SK-N-SH (cell line): ENCODE results near the gene TTC23L. TPM values are rescaled to one million over a fixed set of nuclear protein-coding genes. Genes with fewer than 3 reads are reported as not detected.
A peak's percentile ranks its signal among the peaks of the same experiment; 100 is the strongest.

Source experiments
- CTCF ChIA-PET: fragments of 300-600, 350-600 bp; formaldehyde crosslinking; extraction: SDS; loops from one replicate; lab custom pipeline; 2021; lab: Yijun Ruan, JAX
- POLR2A ChIA-PET: fragments of 350-600 bp; sonication (Branson Sonifier 250); formaldehyde crosslinking; extraction: SDS; loops from one replicate; lab custom pipeline; 2020; ENCODE audit warnings: antibody characterized with exemption, inconsistent platforms; lab: Yijun Ruan, JAX
- DNase-seq: peaks from one replicate; pipeline ENCODE4 v3.0.0; 2012
- H2AFZ ChIP-seq: fragments of 200-600 bp; sonication (generic); 2 replicates; pipeline ENCODE4 v1.8.1; 2016; ENCODE audit warnings: antibody characterized with exemption, mild to moderate bottlenecking, low read depth
- H3F3A ChIP-seq: fragments of 200-600 bp; sonication (generic); replicated peaks from 2 replicates; pipeline ENCODE3; 2016; ENCODE audit warnings: antibody characterized with exemption, mild to moderate bottlenecking; ENCODE audit not compliant: insufficient read depth
- H3K27ac ChIP-seq, 2 experiments: fragments of 200-500 bp in 1 of 2; fragments of 200-600 bp in 1 of 2; sonication (Bioruptor generic) in 1 of 2; sonication (generic), shearing (Covaris generic) in 1 of 2; 2 replicates each; pipeline versions ENCODE4 v1.5.1 to v1.6.1; 2014 to 2016; ENCODE audit warnings: low read depth in 2 of 2, inconsistent platforms in 1 of 2, low read length in 1 of 2, mild to moderate bottlenecking in 1 of 2, mixed read lengths in 1 of 2
- H3K27me3 ChIP-seq: fragments of 200-600 bp; sonication (generic), shearing (Covaris generic); 2 replicates; pipeline ENCODE4 v1.6.1; 2016; ENCODE audit warnings: mixed run types; ENCODE audit not compliant: insufficient read depth
- H3K36me3 ChIP-seq, 2 experiments: fragments of 200-500 bp in 1 of 2; fragments of 200-600 bp in 1 of 2; sonication (Bioruptor generic) in 1 of 2; sonication (generic) in 1 of 2; replicated peaks in 1 of 2; 2 replicates each; pipeline versions ENCODE3 to v1.5.1; 2014 to 2016; ENCODE audit warnings: low read length in 1 of 2, mild to moderate bottlenecking in 1 of 2; ENCODE audit not compliant: insufficient read depth in 2 of 2, control insufficient read depth in 1 of 2
- H3K4me1 ChIP-seq, 2 experiments: fragments of 200-500 bp in 1 of 2; fragments of 200-600 bp in 1 of 2; sonication (Bioruptor generic) in 1 of 2; sonication (generic), shearing (Covaris generic) in 1 of 2; 2 replicates each; pipeline versions ENCODE4 v1.5.1 to v1.6.1; 2014 to 2016; ENCODE audit warnings: low read depth in 1 of 2, low read length in 1 of 2, mixed run types in 1 of 2; ENCODE audit not compliant: insufficient read depth in 2 of 2, control insufficient read depth in 1 of 2
- H3K4me2 ChIP-seq: fragments of 200-600 bp; sonication (generic), shearing (Covaris generic); 2 replicates; pipeline ENCODE4 v1.6.1; 2017; ENCODE audit warnings: mixed run types
- H3K4me3 ChIP-seq, 2 experiments: fragments of 200-500 bp in 1 of 2; fragments of 200-600 bp in 1 of 2; sonication (Bioruptor generic) in 1 of 2; sonication (generic), shearing (Covaris generic) in 1 of 2; 2 replicates each; pipeline versions ENCODE4 v1.5.1 to v1.8.1; 2014 to 2016; ENCODE audit warnings: low read depth in 2 of 2, inconsistent platforms in 1 of 2, low read length in 1 of 2, mild to moderate bottlenecking in 1 of 2, mixed read lengths in 1 of 2, moderate library complexity in 1 of 2
- H3K79me2 ChIP-seq: fragments of 200-600 bp; sonication (generic); 2 replicates; pipeline ENCODE4 v1.8.1; 2017; ENCODE audit warnings: mild to moderate bottlenecking; ENCODE audit not compliant: insufficient read depth
- H3K9ac ChIP-seq: fragments of 200-600 bp; sonication (generic); 2 replicates; pipeline ENCODE4 v1.6.1; 2017; ENCODE audit warnings: mixed run types
- H3K9me2 ChIP-seq: fragments of 200-600 bp; sonication (generic); 2 replicates; pipeline ENCODE4 v1.6.1; 2017; ENCODE audit warnings: mixed run types
- H3K9me3 ChIP-seq: fragments of 200-600 bp; sonication (generic); 2 replicates; pipeline ENCODE4 v1.6.1; 2017; ENCODE audit warnings: mixed run types, mild to moderate bottlenecking, moderate library complexity
- H4K20me1 ChIP-seq: fragments of 200-600 bp; sonication (generic); 2 replicates; pipeline ENCODE4 v1.6.1; 2017; ENCODE audit warnings: mild to moderate bottlenecking, mixed run types; ENCODE audit not compliant: insufficient read depth
- EP300 ChIP-seq, 2 experiments: IDR thresholded peaks; 2 replicates each; pipeline versions ENCODE4 v1.4.0 to v1.6.1; 2012; ENCODE audit warnings: borderline replicate concordance in 1 of 2, low read depth in 1 of 2, low read length in 1 of 2
- FOXJ3 ChIP-seq: sonication (generic); formaldehyde crosslinking; IDR thresholded peaks from 2 replicates; pipeline ENCODE4 v1.5.1; 2020; ENCODE audit warnings: mild to moderate bottlenecking, missing genetic modification reagents
- FOXM1 ChIP-seq: IDR thresholded peaks from 2 replicates; pipeline ENCODE4 v1.4.0; 2012; ENCODE audit warnings: low read depth, mild to moderate bottlenecking
- MEF2A ChIP-seq: IDR thresholded peaks from 2 replicates; pipeline ENCODE4 v1.4.0; 2012; ENCODE audit warnings: low read depth, borderline replicate concordance
- MXI1 ChIP-seq: IDR thresholded peaks from 2 replicates; pipeline ENCODE4 v1.6.1; 2012; ENCODE audit warnings: mild to moderate bottlenecking, low read depth, low read length, improper control_type of control experiment
- POLR2AphosphoS5 ChIP-seq: IDR thresholded peaks from 2 replicates; pipeline ENCODE4 v1.6.1; 2012; ENCODE audit warnings: low read depth, low read length
- RAD21 ChIP-seq: IDR thresholded peaks from 2 replicates; pipeline ENCODE4 v1.6.1; 2012; ENCODE audit warnings: mild to moderate bottlenecking, low read length
- SIN3A ChIP-seq: IDR thresholded peaks from 2 replicates; pipeline ENCODE4 v1.6.1; 2012; ENCODE audit warnings: low read depth, mild to moderate bottlenecking, low read length, moderate library complexity, borderline replicate concordance
- SMC3 ChIP-seq: IDR thresholded peaks from 2 replicates; pipeline ENCODE4 v1.6.1; 2012; ENCODE audit warnings: low read depth, low read length, improper control_type of control experiment
- TAF1 ChIP-seq: IDR thresholded peaks from 2 replicates; pipeline ENCODE4 v1.6.1; 2012; ENCODE audit warnings: low read depth, mild to moderate bottlenecking, low read length, moderate library complexity, borderline replicate concordance
- YY1 ChIP-seq: IDR thresholded peaks from 2 replicates; pipeline ENCODE4 v1.4.0; 2012; ENCODE audit warnings: low read depth, mild to moderate bottlenecking
- WGBS: methylation state at CpG from one replicate; pipeline ENCODE4 v1.1.6; 2017; ENCODE audit warnings: low lambda C conversion rate; 5-methylcytosine and 5-hydroxymethylcytosine counted together
- polyA plus RNA-seq, 3 experiments: library from polyadenylated mRNA; depleted of rRNA; stranded (reverse); fragments of >200 nt; gene quantifications; 2 replicates each; pipeline ENCODE4 v1.2.3, GENCODE V29; 2012
- TF ChIP-seq, protein P1 (sequence below): IDR thresholded peaks from 2 replicates; pipeline ENCODE4; 2012
- TF ChIP-seq, protein P2 (sequence below): IDR thresholded peaks from 2 replicates; pipeline ENCODE4 v1.6.1; 2012; ENCODE audit warnings: mild to moderate bottlenecking, low read depth, low read length, moderate library complexity
- TF ChIP-seq, protein P3 (sequence below): IDR thresholded peaks from 2 replicates; pipeline ENCODE4 v1.4.0; 2012; ENCODE audit warnings: low read depth, borderline replicate concordance

TTC23L gene
- polyA plus RNA-seq, 1 of the 3 experiments (the other 2 are of a cell fraction): 0.49 TPM

DNA sequence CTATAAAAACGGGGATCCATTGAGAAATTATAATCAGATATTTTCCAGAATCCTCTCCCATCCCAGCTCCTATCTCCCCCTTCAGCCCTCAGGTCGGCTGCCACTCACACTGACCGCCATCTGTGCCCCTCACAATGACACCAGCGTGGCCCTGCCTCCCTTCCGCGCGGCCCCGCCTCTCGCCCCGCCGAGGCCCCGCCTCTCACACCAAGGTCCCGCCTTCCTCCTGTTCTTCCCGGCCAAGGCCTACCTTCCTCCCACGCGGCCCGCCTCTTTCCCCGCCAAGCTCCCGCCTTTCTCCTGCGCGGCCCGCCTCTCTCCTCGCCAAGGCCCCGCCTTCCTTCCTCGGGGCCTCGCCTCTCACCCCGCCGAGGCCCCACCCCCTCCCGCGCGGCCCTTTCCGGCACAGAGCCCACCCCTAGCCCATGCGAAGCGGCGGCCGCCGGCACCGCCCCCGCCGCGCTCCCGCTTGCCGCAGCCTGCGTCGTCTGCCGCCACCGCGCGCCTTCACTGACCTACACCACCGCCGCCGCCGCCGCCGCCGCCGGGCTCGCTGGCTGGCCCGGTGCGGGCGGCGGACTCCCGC lies 90.3 kb downstream of the TTC23L start, which contains the start of gene DNAJC21:
TSS of gene DNAJC21 (plus strand) at position 426 of the 586 bp plus-strand sequence. CDS start 261 bp downstream, outside the sequence.
- H2AFZ ChIP-seq: peak within 1 kb of the TSS; percentile 92
- H3K4me2 ChIP-seq: peak within 1 kb of the TSS; percentile 68
- peak within 1 kb of the TSS; percentile 72 for H3K9ac ChIP-seq
- H4K20me1 ChIP-seq: no peaks in the 10 kb centered on the region
- POLR2A ChIA-PET: interaction anchor here (0.7 to 2.4 kb wide), 6 partner anchors 9 to 1488 kb away, joined by 3 to 32 read pairs (median 4); partner anchors contain the start of genes BRIX1, RAD1 and TARS1
- peaks cover 3 to 9% of the 10 kb centered on the region in 2 experiments; a peak in 3 of 4 replicates for H3K4me1 ChIP-seq
- H3K36me3 ChIP-seq: peaks cover 29 to 35% of the 10 kb centered on the region in 2 experiments
- H3K27me3 ChIP-seq: no peaks in the 10 kb centered on the region
- WGBS: 1% methylated on average over 36 of the region's 63 CpGs
- DNase-seq: peak; percentile 98
- peak; percentile 57; the same call in 1 of the 2 replicates for TF ChIP-seq MXI1
- TF ChIP-seq, protein P1, sequence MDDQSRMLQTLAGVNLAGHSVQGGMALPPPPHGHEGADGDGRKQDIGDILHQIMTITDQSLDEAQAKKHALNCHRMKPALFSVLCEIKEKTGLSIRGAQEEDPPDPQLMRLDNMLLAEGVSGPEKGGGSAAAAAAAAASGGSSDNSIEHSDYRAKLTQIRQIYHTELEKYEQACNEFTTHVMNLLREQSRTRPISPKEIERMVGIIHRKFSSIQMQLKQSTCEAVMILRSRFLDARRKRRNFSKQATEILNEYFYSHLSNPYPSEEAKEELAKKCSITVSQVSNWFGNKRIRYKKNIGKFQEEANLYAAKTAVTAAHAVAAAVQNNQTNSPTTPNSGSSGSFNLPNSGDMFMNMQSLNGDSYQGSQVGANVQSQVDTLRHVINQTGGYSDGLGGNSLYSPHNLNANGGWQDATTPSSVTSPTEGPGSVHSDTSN: peak; percentile 91
- no peak; the same call in 1 of the 2 replicates for TF ChIP-seq POLR2AphosphoS5
- no peak for TF ChIP-seq FOXM1
- no peak for TF ChIP-seq SMC3
- peak; percentile 66; the same call in 1 of the 2 replicates for TF ChIP-seq SIN3A
- no peaks in the 10 kb centered on the region for H3K9me2 ChIP-seq
- peaks cover 29% of the 10 kb centered on the region for H3F3A ChIP-seq
- peaks cover 49% of the 10 kb centered on the region for H3K79me2 ChIP-seq
- H3K27ac ChIP-seq: peak within 1 kb of the TSS; percentile 81 to 86
- CTCF ChIA-PET: interaction anchor here (0.6 to 1.0 kb wide), 5 partner anchors 9 to 443 kb away, joined by 3 to 6 read pairs (median 3); no protein-coding TSS in a partner anchor
- H3K9me3 ChIP-seq: no peaks in the 10 kb centered on the region
- H3K4me3 ChIP-seq: peak within 1 kb of the TSS; percentile 93 to 94

DNA sequence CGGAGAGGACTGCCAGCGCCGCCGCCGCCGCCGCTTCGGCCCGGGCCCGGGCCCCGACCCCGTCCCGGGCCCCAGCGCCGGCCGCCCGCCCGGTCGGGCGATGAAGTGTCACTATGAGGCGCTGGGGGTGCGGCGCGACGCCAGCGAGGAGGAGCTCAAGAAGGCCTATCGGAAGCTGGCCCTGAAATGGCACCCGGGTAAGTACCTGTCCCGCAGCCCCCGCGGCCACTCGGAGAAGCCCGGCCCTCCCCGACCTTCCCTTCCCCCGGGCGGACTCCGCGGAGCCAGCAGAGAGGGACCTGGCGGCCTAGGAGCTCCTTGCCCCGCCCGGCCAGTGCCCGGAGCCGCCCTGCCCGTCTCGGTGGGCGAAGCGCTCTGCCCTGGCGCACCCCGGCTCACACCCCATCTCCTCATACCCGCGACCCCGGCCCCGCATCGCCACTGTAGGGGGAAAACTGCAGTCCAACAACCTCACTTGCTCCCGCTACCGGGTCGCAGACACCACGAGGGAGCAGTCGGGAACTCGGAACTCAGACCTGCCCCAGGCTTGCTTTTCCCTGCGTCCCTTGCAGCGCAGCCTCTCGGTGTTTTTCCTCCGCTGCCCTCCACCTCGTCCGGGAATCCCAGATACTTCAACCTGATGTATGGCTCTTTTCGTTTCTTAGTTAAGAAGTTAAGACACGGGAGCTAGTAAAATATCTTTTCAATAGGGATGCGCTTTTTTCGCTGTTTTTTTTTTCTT lies 90.9 kb downstream of the TTC23L start:
- ChIA-PET POLR2A (interaction anchor here (0.7 to 2.4 kb wide), 6 partner anchors 8 to 1489 kb away, joined by 3 to 32 read pairs (median 4); partner anchors contain the start of genes BRIX1, RAD1 and TARS1), CTCF (interaction anchor here (0.6 to 1.0 kb wide), 7 partner anchors 9 to 444 kb away, joined by 3 to 6 read pairs (median 3); partner anchors contain the start of gene BRIX1)
- H3K4me3 ChIP-seq: peak overlapping the region; percentile 93 to 94
- H3K9ac ChIP-seq: peak overlapping the region; percentile 72
- peak overlapping the region; percentile 68 for H3K4me2 ChIP-seq
- H3K9me2 ChIP-seq: no peaks in the 10 kb centered on the region
- peaks cover 23% of the 10 kb centered on the region for H3F3A ChIP-seq
- peak overlapping the region; percentile 92 for H2AFZ ChIP-seq
- DNase-seq: peak; percentile 84
- peaks cover 0 to 9% of the 10 kb centered on the region in 2 experiments; a peak in 3 of 4 replicates for H3K4me1 ChIP-seq
- WGBS: under 1% methylated on average over 31 of the region's 70 CpGs
- peaks cover 50% of the 10 kb centered on the region for H3K79me2 ChIP-seq
- peak overlapping the region; percentile 81 to 86 for H3K27ac ChIP-seq
- H3K9me3 ChIP-seq: no peaks in the 10 kb centered on the region
- no peaks in the 10 kb centered on the region for H3K27me3 ChIP-seq
- peaks cover 22 to 29% of the 10 kb centered on the region in 2 experiments for H3K36me3 ChIP-seq
- no peaks in the 10 kb centered on the region for H4K20me1 ChIP-seq
- TF ChIP-seq, protein P2, sequence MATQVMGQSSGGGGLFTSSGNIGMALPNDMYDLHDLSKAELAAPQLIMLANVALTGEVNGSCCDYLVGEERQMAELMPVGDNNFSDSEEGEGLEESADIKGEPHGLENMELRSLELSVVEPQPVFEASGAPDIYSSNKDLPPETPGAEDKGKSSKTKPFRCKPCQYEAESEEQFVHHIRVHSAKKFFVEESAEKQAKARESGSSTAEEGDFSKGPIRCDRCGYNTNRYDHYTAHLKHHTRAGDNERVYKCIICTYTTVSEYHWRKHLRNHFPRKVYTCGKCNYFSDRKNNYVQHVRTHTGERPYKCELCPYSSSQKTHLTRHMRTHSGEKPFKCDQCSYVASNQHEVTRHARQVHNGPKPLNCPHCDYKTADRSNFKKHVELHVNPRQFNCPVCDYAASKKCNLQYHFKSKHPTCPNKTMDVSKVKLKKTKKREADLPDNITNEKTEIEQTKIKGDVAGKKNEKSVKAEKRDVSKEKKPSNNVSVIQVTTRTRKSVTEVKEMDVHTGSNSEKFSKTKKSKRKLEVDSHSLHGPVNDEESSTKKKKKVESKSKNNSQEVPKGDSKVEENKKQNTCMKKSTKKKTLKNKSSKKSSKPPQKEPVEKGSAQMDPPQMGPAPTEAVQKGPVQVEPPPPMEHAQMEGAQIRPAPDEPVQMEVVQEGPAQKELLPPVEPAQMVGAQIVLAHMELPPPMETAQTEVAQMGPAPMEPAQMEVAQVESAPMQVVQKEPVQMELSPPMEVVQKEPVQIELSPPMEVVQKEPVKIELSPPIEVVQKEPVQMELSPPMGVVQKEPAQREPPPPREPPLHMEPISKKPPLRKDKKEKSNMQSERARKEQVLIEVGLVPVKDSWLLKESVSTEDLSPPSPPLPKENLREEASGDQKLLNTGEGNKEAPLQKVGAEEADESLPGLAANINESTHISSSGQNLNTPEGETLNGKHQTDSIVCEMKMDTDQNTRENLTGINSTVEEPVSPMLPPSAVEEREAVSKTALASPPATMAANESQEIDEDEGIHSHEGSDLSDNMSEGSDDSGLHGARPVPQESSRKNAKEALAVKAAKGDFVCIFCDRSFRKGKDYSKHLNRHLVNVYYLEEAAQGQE: no peak
- TF ChIP-seq YY1: 0 out of 2 replicates have a peak, but pooled peaks have one; percentile 44
- TF ChIP-seq RAD21: no peak
- no peak for TF ChIP-seq SMC3
- TF ChIP-seq, protein P1: no peak
- TF ChIP-seq, protein P3, sequence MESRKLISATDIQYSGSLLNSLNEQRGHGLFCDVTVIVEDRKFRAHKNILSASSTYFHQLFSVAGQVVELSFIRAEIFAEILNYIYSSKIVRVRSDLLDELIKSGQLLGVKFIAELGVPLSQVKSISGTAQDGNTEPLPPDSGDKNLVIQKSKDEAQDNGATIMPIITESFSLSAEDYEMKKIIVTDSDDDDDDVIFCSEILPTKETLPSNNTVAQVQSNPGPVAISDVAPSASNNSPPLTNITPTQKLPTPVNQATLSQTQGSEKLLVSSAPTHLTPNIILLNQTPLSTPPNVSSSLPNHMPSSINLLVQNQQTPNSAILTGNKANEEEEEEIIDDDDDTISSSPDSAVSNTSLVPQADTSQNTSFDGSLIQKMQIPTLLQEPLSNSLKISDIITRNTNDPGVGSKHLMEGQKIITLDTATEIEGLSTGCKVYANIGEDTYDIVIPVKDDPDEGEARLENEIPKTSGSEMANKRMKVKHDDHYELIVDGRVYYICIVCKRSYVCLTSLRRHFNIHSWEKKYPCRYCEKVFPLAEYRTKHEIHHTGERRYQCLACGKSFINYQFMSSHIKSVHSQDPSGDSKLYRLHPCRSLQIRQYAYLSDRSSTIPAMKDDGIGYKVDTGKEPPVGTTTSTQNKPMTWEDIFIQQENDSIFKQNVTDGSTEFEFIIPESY: no peak
- peak; percentile 40; the same call in 1 of the 2 replicates for TF ChIP-seq FOXJ3
- TF ChIP-seq TAF1: no peak
- no peak for TF ChIP-seq EP300 (IDR thresholded peaks at IDR 0.05; ENCODE audit: borderline replicate concordance in 1 of 2, low read depth in 1 of 2, low read length in 1 of 2)
- no peak for TF ChIP-seq MEF2A
